GM10266 (cell line): ENCODE results near the gene SPATA31E1.
"Not testable (repeated sequence)": the region's sequence is repeated elsewhere in the genome, so short reads cannot be mapped to it uniquely, and the experiment has no call there.

Experiments
- DNase-seq: peaks from one replicate; pipeline ENCODE4 v3.0.0; 2012; ENCODE audit errors: extremely low spot score
- CTCF ChIP-seq: IDR thresholded peaks from 2 replicates; pipeline ENCODE4 v1.5.1; 2012; ENCODE audit warnings: mild to moderate bottlenecking, low read depth; ENCODE audit not compliant: control insufficient read depth, insufficient read depth; ENCODE audit errors: missing control alignments

The SPATA31E1 gene

GRCh38 chr9:87909310-87910041, 26.8 kb downstream of the SPATA31E1 start:
- TF ChIP-seq CTCF: no peak
- no peak for DNase-seq

GRCh38 chr9:87910821-87911220, 28.1 kb downstream of the SPATA31E1 start:
- TF ChIP-seq CTCF: no peak
- DNase-seq: no peak

- not testable (repeated sequence) for DNase-seq
Observed at GRCh38 chr9:87917662-87918061, 35.0 kb downstream of the SPATA31E1 start, which contains the start of gene SPATA31C1. TSS of gene SPATA31C1 (plus strand) at chr9:87917962.

GRCh38 chr9:87919013-87919412, 36.3 kb downstream of the SPATA31E1 start:
- DNase-seq: not testable (repeated sequence)

- not testable (repeated sequence) for DNase-seq
Observed at GRCh38 chr9:87921561-87921960, 38.9 kb downstream of the SPATA31E1 start.

- not testable (repeated sequence) for DNase-seq
Observed at GRCh38 chr9:87923012-87923411, 40.3 kb downstream of the SPATA31E1 start.

GRCh38 chr9:87924851-87925250, 42.2 kb downstream of the SPATA31E1 start:
- DNase-seq: not testable (repeated sequence)

- DNase-seq: not testable (repeated sequence)
Observed at GRCh38 chr9:87929152-87929551, 46.5 kb downstream of the SPATA31E1 start.

- DNase-seq: not testable (repeated sequence)
Observed at GRCh38 chr9:87934444-87934843, 51.8 kb downstream of the SPATA31E1 start.

GRCh38 chr9:87937352-87937751, 54.7 kb downstream of the SPATA31E1 start:
- not testable (repeated sequence) for DNase-seq

- not testable (repeated sequence) for DNase-seq
Observed at GRCh38 chr9:87937918-87938317, 55.2 kb downstream of the SPATA31E1 start.

GRCh38 chr9:87938336-87938735, 55.7 kb downstream of the SPATA31E1 start:
- not testable (repeated sequence) for DNase-seq
